HepG2 (cell line): ENCODE measurements around the gene ASTN2. TPM values are rescaled to one million over a fixed set of nuclear protein-coding genes. Genes with fewer than 3 reads are reported as not detected.

Source experiments
- ATAC-seq: fragments of 200-7000 bp; cut with Tn5 transposase; 3 replicates; pipeline ENCODE4 v1.9.1; 2020; ENCODE audit warnings: mild to moderate bottlenecking, moderate library complexity
- BruUV-seq: library from RNA; stranded (reverse); fragments of 400-500 nt; replicated peaks from 2 replicates; lab custom pipeline; 2021; lab: Mats Ljungman, UMichigan
- CTCF ChIA-PET: fragments of 300-600 bp; formaldehyde crosslinking; extraction: SDS; loops from one replicate; lab custom pipeline; 2021; ENCODE audit warnings: low total read pairs, inconsistent platforms, low intra/inter-chr PET ratio; lab: Yijun Ruan, JAX
- POLR2A ChIA-PET: fragments of 350-600 bp; sonication (Branson Sonifier 250); formaldehyde crosslinking; loops from one replicate; lab custom pipeline; 2020; ENCODE audit warnings: antibody characterized with exemption, inconsistent platforms; lab: Yijun Ruan, JAX
- DNase-seq: peaks from one replicate; pipeline ENCODE4 v3.0.0-alpha.2; 2015; ENCODE audit warnings: low spot score
- FAIRE-seq: peaks from 3 replicates; lab custom pipeline; 2011; peaks lifted over from hg19 to GRCh38; lab: Jason Lieb, UNC
- H2AFZ ChIP-seq: one replicate; pipeline ENCODE4 v1.6.1; 2011; ENCODE audit warnings: low read length, inconsistent platforms
- H3K27ac ChIP-seq: fragments of 300-600 bp; 3 replicates; pipeline ENCODE4 v1.8.0; 2011; ENCODE audit warnings: mixed run types, mild to moderate bottlenecking, mixed read lengths, low read length, inconsistent platforms; ENCODE audit not compliant: insufficient read depth; ENCODE audit errors: extremely low read length
- H3K27me3 ChIP-seq, 2 experiments: fragments of 200-600 bp in 1 of 2; 2 replicates in 1 of 2; 3 replicates in 1 of 2; pipeline versions ENCODE4 v1.6.0 to v1.8.0; 2011; ENCODE audit warnings: low read length in 2 of 2, mild to moderate bottlenecking in 2 of 2, moderate library complexity in 2 of 2, inconsistent platforms in 1 of 2; ENCODE audit not compliant: insufficient read depth in 2 of 2, control insufficient read depth in 1 of 2
- H3K36me3 ChIP-seq, 2 experiments: fragments of 200-600 bp in 1 of 2; replicated peaks in 1 of 2; 2 replicates in 1 of 2; 3 replicates in 1 of 2; pipeline versions ENCODE4 v1.5.1 to v1.8.0; 2011; ENCODE audit warnings: low read length in 2 of 2, inconsistent platforms in 1 of 2; ENCODE audit not compliant: insufficient read depth in 2 of 2, control insufficient read depth in 1 of 2
- H3K4me1 ChIP-seq: 2 replicates; pipeline ENCODE4 v1.5.1; 2012; ENCODE audit warnings: low read length, inconsistent platforms; ENCODE audit not compliant: insufficient read depth
- H3K4me2 ChIP-seq: 2 replicates; pipeline ENCODE4 v1.6.0; 2011; ENCODE audit warnings: low read depth, low read length, inconsistent platforms
- H3K4me3 ChIP-seq, 3 experiments: fragments of 200-600 bp in 1 of 3; sonication (generic), shearing (Covaris generic) in 1 of 3; replicated peaks in 1 of 3; 2 replicates each; pipeline ENCODE4 v1.5.1; 2011 to 2016; ENCODE audit warnings: low read length in 3 of 3, inconsistent platforms in 2 of 3, low read depth in 2 of 3, mild to moderate bottlenecking in 2 of 3, control low read depth in 1 of 3, mixed read lengths in 1 of 3; ENCODE audit not compliant: insufficient read depth in 1 of 3
- H3K79me2 ChIP-seq: one replicate; pipeline ENCODE4 v1.6.1; 2011; ENCODE audit warnings: low read length, inconsistent platforms; ENCODE audit not compliant: insufficient read depth
- H3K9ac ChIP-seq: 2 replicates; pipeline ENCODE4 v1.6.0; 2011; ENCODE audit warnings: mild to moderate bottlenecking, low read depth, low read length, inconsistent platforms; ENCODE audit not compliant: insufficient read depth
- H3K9me3 ChIP-seq: 2 replicates; pipeline ENCODE4 v1.5.1; 2012; ENCODE audit warnings: mild to moderate bottlenecking, low read length
- H4K20me1 ChIP-seq: 2 replicates; pipeline ENCODE4 v1.6.0; 2011; ENCODE audit warnings: inconsistent platforms, mild to moderate bottlenecking, low read length, moderate library complexity; ENCODE audit not compliant: insufficient read depth
- FOXM1 ChIP-seq: sonication (generic); formaldehyde crosslinking; IDR thresholded peaks from 2 replicates; pipeline ENCODE4 v1.5.0; 2020; ENCODE audit warnings: missing genetic modification reagents
- MLLT10 ChIP-seq: sonication (generic); formaldehyde crosslinking; IDR thresholded peaks from 2 replicates; pipeline ENCODE4 v1.4.0; 2020; ENCODE audit warnings: missing genetic modification reagents
- PCBP1 ChIP-seq: fragments of 200-400 bp; formaldehyde crosslinking; IDR thresholded peaks from 2 replicates; pipeline ENCODE4 v1.6.1; 2017; ENCODE audit warnings: mild to moderate bottlenecking, low read depth, low read length, borderline replicate concordance
- SP2 ChIP-seq: sonication (generic); formaldehyde crosslinking; IDR thresholded peaks from 2 replicates; pipeline ENCODE4 v1.5.1; 2020; ENCODE audit warnings: mild to moderate bottlenecking, missing genetic modification reagents
- ZFP37 ChIP-seq: sonication (generic); formaldehyde crosslinking; IDR thresholded peaks from 2 replicates; pipeline ENCODE4 v1.4.0; 2020; ENCODE audit warnings: missing genetic modification reagents, borderline replicate concordance
- ZNF562 ChIP-seq: sonication (generic); formaldehyde crosslinking; IDR thresholded peaks from 2 replicates; pipeline ENCODE4 v1.8.0; 2022; ENCODE audit warnings: missing genetic modification reagents, borderline replicate concordance
- WGBS: methylation state at CpG from one replicate; pipeline ENCODE4 v1.1.6; 2017; ENCODE audit warnings: low lambda C conversion rate; 5-methylcytosine and 5-hydroxymethylcytosine counted together
- in situ Hi-C: cut with HindIII; loops from 2 replicates; pipeline ENCODE4 v1.10.0; 2017; ENCODE audit warnings: low pct_unique_long_range_greater_than_20kb; ENCODE audit not compliant: extremely low pct_ligation_motif_present
- intact Hi-C: fragments of 100-400 bp; cut with micrococcal nuclease; formaldehyde crosslinking; loops from one replicate; pipeline ENCODE4 v1.10.0; 2022; ENCODE audit not compliant: unreplicated experiment
- polyA plus RNA-seq, 8 experiments: library from polyadenylated mRNA; depleted of rRNA in 3 of 8; stranded (reverse) in 7 of 8; unstranded in 1 of 8; fragments of >200 nt; fragmentation: Illumina TruSeq in 4 of 8; extraction: Trizol in 4 of 8; gene quantifications; 2 replicates each; pipeline versions ENCODE4 v1.2.1 to v1.2.3, GENCODE V29; 2011 to 2016; ENCODE audit warnings: low read depth in 4 of 8, missing spikeins in 1 of 8, mixed read lengths in 1 of 8; ENCODE audit not compliant: insufficient read depth in 1 of 8
- total RNA-seq, 5 experiments: library from RNA; depleted of rRNA; stranded (reverse); fragments of >200 nt; fragmentation: Illumina TruSeq; extraction: Trizol; gene quantifications; 2 replicates each; pipeline ENCODE4 v1.2.3, GENCODE V29; 2016; ENCODE audit warnings: low read depth in 1 of 5
- TF ChIP-seq, protein P1 (sequence below): fragments of 450-650 bp; IDR thresholded peaks from 2 replicates; pipeline ENCODE4 v1.6.1; 2017
- TF ChIP-seq, protein P2 (sequence below): sonication (generic); formaldehyde crosslinking; IDR thresholded peaks from 2 replicates; pipeline ENCODE4 v1.5.0; 2020; ENCODE audit warnings: missing genetic modification reagents
- TF ChIP-seq, protein P3 (sequence below): IDR thresholded peaks from 2 replicates; pipeline ENCODE4 v1.6.1; 2016

ASTN2 gene
- total and polyA plus RNA-seq, 2 of the 13 experiments (the other 11 are each of a cell fraction or from before 2014, with no cell fraction given) = 5.2 to 13.5 TPM

DNA sequence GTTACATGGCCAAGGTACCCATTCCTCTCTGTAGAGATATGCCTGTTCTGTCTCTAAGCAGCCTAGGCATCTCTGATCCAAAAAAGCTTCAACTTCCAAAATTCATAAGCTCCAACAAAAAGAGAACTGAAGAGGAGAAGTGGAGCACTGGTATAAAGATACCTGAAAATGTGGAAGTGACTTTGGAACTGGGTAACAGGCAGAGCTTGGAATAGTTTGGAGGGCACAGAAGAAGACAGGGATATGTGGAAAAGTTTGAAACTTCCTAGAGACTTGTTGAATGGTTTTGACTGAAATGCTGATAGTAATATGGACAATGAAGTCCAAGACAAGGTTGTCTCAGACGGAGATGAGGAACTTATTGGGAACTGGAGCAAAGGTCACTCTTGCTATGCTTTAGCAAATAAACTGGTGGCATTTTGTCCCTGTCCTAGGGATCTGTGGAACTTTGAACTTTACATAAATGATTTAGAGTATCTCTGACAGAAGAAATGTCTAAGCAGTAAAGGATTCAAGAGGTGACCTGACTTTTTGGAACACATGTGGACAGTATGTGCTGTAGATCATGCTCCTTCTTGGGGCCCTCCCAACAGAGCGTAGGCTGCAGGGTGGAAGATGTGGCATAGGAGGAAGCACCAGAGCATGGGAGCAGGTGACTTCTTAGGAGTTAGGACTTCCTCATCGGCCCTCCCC lies 889.9 kb downstream of the ASTN2 start (continued):
- TF ChIP-seq, protein P1, sequence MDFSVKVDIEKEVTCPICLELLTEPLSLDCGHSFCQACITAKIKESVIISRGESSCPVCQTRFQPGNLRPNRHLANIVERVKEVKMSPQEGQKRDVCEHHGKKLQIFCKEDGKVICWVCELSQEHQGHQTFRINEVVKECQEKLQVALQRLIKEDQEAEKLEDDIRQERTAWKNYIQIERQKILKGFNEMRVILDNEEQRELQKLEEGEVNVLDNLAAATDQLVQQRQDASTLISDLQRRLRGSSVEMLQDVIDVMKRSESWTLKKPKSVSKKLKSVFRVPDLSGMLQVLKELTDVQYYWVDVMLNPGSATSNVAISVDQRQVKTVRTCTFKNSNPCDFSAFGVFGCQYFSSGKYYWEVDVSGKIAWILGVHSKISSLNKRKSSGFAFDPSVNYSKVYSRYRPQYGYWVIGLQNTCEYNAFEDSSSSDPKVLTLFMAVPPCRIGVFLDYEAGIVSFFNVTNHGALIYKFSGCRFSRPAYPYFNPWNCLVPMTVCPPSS = no peak
- no peak for TF ChIP-seq MLLT10 (CRISPR knock-in tag)
- TF ChIP-seq, protein P2, sequence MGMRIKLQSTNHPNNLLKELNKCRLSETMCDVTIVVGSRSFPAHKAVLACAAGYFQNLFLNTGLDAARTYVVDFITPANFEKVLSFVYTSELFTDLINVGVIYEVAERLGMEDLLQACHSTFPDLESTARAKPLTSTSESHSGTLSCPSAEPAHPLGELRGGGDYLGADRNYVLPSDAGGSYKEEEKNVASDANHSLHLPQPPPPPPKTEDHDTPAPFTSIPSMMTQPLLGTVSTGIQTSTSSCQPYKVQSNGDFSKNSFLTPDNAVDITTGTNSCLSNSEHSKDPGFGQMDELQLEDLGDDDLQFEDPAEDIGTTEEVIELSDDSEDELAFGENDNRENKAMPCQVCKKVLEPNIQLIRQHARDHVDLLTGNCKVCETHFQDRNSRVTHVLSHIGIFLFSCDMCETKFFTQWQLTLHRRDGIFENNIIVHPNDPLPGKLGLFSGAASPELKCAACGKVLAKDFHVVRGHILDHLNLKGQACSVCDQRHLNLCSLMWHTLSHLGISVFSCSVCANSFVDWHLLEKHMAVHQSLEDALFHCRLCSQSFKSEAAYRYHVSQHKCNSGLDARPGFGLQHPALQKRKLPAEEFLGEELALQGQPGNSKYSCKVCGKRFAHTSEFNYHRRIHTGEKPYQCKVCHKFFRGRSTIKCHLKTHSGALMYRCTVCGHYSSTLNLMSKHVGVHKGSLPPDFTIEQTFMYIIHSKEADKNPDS (CRISPR knock-in tag) = no peak

DNA sequence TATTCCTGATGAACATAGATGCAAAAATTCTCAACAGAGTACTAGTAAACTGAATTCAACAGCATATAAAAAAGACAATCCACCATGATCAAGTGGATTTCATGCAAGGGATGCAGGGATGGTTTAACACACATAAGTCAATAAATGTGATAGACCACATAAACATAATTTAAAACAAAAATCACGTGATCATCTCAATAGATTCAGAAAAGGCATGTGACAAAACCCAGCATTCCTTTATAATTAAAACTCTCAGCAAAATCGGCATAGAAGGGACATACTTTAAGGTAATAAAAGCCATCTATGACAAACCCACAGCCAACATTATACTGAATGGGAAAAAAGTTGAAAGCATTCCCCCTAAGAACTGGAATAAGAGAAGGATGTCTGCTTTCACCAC lies 894.6 kb downstream of the ASTN2 start:
- POLR2A ChIA-PET = no interaction called here

More for the DNA sequence above, 894.6 kb downstream of the ASTN2 start:
- intact Hi-C loops = no loop called here
- no peaks in the 10 kb centered on the region for H4K20me1 ChIP-seq
- H3K4me3 ChIP-seq = no peak overlapping the region
- no peak overlapping the region for H3K4me2 ChIP-seq
- H2AFZ ChIP-seq = no peak overlapping the region
- ATAC-seq = no peak
- no peak overlapping the region for H3K27ac ChIP-seq
- no peaks in the 10 kb centered on the region for H3K36me3 ChIP-seq
- DNase-seq = no peak
- CTCF ChIA-PET = no interaction called here
- FAIRE-seq = no peak
- BruUV-seq = no TSS peak
- 95% methylated on average over 2 of the region's 2 CpGs for WGBS
- TF ChIP-seq SP2 (CRISPR knock-in tag) (no peak), PCBP1 (no peak), FOXM1 (CRISPR knock-in tag) (no peak), ZFP37 (CRISPR knock-in tag) (no peak), ZNF562 (CRISPR knock-in tag) (no peak)
- TF ChIP-seq, protein P3, sequence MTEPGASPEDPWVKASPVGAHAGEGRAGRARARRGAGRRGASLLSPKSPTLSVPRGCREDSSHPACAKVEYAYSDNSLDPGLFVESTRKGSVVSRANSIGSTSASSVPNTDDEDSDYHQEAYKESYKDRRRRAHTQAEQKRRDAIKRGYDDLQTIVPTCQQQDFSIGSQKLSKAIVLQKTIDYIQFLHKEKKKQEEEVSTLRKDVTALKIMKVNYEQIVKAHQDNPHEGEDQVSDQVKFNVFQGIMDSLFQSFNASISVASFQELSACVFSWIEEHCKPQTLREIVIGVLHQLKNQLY = no peak
- H3K79me2 ChIP-seq = no peaks in the 10 kb centered on the region
- in situ Hi-C loops = no loop called here
- H3K27me3 ChIP-seq = no peaks in the 10 kb centered on the region
- H3K9ac ChIP-seq = no peak overlapping the region
- peaks cover 4% of the 10 kb centered on the region; the same call in 1 of the 2 replicates for H3K9me3 ChIP-seq
- peaks cover 21% of the 10 kb centered on the region for H3K4me1 ChIP-seq
